Gastroesophageal sphincter (tissue), 3 donors: ENCODE measurements around the gene CST7.

Source experiments
- CTCF ChIP-seq, 4 experiments: fragments of 200-600 bp in 2 of 4; fragments of 450-650 bp in 2 of 4; sonication (generic) in 1 of 4; IDR thresholded peaks; one replicate each; pipeline ENCODE4 v1.5.1; 2017 to 2019; ENCODE audit warnings: antibody characterized with exemption in 4 of 4, mild to moderate bottlenecking in 2 of 4, moderate library complexity in 2 of 4
- EP300 ChIP-seq: sonication (generic); formaldehyde crosslinking; IDR thresholded peaks from one replicate; pipeline ENCODE4 v1.6.1; 2017; ENCODE audit warnings: antibody characterized with exemption, mild to moderate bottlenecking
- POLR2A ChIP-seq, 2 donors: fragments of 450-650 bp; IDR thresholded peaks; one replicate each; pipeline ENCODE4 v1.6.1; 2017; ENCODE audit warnings: antibody characterized with exemption in 2 of 2, mild to moderate bottlenecking in 2 of 2, moderate library complexity in 1 of 2
- POLR2AphosphoS5 ChIP-seq: sonication (generic); formaldehyde crosslinking; IDR thresholded peaks from one replicate; pipeline ENCODE4 v1.6.1; 2017; ENCODE audit warnings: antibody characterized with exemption

- TF ChIP-seq POLR2AphosphoS5 (no peak), CTCF (IDR thresholded peaks at IDR 0.05) (no peak), POLR2A (IDR thresholded peaks at IDR 0.05) (no peak), EP300 (no peak)
Observed at GRCh38 chr20:24918579-24919566, 30.2 kb upstream of the CST7 start.
